NCI-H510A (cell line): ENCODE results near the gene FBLN2.
A peak's percentile ranks its signal among the peaks of the same experiment; 100 is the strongest.
"Not testable (repeated sequence)": the region's sequence is repeated elsewhere in the genome, so short reads cannot be mapped to it uniquely, and the experiment has no call there.

Experiments used
- DNase-seq: peaks from one replicate; lab custom pipeline; 2025; lab: John Stamatoyannopoulos, UW

Gene FBLN2

DNA sequence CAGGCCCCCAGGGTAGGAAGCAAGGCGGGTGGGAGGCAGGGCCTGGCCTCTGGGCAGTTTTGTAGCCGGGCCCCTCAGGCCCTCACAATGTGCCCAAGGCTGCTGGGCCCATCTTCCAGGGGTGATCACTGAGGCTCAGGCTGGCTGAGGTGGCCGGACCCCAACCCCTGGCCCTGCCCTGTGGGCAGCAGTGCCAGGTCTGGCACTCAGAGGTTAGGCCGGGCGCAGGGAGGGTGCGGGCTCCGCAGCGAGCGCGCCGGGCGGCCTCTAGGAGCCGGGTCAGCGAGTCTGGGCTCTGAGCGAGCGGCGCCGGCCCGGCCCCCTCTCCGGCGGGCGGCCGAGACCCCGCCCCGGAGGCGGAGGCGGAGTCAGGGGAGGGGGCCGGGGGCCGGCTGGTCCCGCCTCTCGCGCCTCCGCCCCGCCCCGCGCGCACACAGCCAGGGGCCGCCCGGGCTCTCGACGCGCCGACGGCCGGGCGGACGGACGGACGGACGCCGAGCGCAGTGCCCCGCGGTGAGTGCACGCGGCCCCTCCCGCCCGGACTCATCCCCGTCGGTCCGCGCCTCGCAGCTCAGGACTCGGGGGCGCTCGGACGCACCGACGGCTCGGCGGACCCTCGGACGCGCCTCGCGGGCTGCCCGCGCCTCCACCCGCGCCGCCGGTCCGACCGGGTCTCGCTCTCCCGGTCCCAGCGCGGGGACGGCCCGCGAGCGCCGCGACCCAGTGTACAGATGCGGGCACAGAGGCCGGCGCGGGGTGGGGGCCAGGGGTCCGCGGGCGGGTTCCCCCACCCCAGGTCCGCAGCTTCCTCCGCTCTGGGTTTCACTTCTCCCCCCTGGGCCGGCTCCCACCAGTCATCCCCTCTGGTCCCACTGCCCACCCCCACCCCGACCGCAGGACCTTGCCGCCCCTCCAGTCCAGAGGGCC is at the start of gene FBLN2:
TSS of gene FBLN2 (plus strand) at position 430 of the 927 bp plus-strand sequence. CDS start 21,231 bp downstream, outside the sequence.
- peak; percentile 30 for DNase-seq

DNA sequence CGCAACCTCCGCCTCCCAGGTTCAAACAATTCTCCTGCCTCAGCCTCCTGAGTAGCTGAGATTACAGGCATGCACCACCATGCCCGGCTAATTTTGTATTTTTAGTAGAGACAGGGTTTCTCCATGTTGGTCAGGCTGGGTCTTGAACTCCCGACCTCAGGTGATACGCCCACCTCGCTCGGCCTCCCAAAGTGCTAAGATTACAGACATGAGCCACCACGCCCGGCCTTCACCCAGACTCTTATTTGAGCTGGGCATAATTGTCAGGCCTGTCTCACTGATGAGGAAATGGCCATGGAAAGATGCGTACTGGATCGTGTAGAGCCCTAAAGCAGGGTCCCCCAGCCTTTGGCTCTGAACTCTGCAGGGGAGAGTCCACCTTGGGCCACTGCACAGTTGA is 49.7 kb upstream of the FBLN2 start:
- DNase-seq = not testable (repeated sequence)

DNA sequence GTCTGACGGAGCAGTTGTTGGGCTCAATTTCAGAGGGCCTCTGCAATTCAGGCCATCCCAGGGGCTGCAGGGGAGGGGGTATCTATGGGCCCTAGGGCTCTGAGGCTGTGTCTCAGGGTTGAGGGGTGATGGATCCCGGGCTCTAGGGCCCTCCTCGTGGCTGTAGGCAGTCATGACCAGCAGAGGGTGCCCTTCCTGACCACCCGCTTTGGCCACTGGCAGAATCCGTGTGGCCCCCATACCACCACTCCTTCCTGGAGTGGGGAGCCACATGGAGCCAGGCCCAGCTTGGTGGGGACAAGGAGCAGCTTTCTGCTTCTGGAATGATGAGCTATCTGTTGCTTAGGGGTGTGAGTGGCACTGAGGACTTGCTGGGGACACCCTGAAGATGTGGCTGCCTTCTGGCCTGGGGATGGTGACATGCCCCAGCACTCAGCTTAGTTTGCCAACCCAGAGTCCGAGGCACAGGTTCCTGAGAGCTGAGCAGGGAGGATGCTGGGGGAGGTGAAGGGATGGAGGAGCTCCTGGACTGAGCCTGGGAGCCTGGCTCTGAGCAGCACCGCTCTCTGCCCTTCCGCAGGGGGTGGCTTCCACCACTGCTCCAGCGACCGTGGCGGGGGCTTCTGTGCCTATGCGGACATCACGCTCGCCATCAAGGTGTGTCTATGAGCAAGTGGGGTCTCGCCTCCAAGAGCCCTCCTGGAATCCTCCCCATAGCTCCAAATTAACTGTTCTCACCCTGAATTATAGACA is 48.6 kb upstream of the FBLN2 start:
- no peak for DNase-seq

DNA sequence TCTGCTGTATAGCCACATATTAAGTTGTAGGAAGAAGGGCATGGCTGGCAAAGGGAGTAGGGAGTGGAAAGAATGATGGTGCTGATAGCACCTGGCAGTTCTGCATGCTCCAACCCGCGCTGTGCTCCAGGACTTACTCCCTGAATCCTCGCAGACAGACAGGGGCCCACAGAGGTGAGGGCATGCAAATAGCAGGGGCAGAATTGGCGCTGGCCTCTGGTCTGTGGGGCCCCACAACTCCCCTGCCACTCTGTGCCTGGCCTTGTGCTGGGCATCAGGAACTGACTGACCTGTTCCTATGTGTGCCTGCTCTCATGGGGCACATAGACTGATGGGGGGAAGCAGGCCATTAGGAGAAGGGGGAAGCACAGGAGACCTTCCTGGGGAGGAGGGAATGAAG is 47.9 kb upstream of the FBLN2 start:
- no peak for DNase-seq

DNA sequence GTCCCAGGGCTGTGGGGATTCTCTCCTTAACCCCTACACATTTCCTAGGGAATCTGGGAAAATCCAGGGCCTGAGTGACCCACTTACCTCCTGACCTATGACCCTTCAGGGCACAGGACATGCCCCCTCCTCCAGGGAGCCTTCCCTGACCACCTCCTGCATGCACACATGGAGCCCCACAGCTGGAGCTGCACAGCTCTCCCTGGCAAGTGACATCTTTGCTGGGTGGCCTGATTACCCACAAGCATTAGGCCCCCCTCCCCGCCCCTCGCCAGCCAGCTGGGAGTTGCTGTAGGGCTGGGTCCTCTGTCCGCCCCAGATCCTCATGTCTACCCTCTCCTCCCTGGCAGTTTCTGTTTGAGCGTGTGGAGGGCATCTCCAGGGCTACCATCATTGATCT is 47.4 kb upstream of the FBLN2 start:
- no peak for DNase-seq

DNA sequence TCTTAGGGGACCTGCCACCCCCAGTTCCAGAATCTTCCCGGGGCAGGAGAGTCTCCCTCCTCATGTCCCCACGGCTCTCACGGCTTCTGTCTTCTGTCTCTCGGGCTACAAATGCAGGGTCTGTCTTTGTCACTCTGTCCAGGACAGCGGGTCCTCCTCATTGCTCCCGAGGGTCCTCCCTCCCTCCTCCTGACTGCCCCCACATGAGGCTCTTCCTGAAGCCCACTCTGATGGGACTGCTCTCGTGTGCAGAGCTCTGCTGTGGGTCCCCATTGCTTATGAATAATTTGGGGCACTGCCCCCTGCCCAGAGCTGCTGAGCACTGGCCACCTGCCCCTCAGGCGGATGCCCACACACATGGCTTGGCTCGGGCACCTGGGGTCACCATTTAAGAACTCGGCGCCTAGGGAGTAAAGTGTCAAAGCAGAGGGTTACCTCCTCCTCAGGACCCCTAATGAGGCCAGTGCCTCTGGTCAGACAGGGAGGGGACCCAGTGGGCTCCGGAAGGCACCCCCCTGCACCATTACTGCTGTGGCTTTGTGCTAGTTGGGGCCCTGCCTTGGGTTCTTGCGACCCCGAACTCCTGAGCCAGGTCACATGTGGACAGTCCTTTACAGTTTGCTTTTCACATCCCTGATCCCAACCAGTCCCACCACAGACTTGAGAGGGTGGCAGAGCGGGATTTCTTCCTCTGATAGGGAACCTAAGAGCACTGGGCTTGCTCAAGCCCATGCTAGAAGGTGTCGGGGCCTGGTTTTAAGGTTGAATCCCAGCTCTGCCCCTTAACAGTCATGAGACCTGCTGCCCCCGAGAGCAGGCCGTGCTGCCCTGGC is 46.8 kb upstream of the FBLN2 start:
- no peak for DNase-seq

DNA sequence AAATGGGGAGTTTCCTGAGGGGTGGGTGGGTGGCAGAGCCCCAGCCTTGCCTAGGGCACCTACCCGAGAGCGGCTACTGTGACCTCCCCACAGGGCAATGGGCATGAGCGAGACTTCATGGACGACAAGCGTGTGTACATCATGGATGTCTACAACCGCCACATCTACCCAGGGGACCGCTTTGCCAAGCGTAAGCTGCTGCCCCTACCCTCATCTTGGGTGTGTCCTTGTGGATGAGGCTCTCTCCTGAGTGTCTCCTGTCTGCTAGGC is 46.2 kb upstream of the FBLN2 start:
- DNase-seq = no peak

DNA sequence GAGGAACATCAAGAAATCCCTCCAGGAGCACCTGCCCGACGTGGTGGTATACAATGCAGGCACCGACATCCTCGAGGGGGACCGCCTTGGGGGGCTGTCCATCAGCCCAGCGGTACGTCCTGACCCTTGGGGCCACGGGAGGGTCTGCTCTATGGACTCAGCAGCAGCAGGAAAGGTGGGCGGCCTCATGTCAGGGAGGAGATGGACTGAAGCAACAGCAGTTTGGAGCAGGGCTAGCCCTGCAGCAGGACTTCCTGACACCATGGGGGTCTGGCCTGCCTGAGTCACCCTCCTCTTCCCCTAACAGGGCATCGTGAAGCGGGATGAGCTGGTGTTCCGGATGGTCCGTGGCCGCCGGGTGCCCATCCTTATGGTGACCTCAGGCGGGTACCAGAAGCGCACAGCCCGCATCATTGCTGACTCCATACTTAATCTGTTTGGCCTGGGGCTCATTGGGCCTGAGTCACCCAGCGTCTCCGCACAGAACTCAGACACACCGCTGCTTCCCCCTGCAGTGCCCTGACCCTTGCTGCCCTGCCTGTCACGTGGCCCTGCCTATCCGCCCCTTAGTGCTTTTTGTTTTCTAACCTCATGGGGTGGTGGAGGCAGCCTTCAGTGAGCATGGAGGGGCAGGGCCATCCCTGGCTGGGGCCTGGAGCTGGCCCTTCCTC is 44.6 kb upstream of the FBLN2 start:
- DNase-seq = no peak

DNA sequence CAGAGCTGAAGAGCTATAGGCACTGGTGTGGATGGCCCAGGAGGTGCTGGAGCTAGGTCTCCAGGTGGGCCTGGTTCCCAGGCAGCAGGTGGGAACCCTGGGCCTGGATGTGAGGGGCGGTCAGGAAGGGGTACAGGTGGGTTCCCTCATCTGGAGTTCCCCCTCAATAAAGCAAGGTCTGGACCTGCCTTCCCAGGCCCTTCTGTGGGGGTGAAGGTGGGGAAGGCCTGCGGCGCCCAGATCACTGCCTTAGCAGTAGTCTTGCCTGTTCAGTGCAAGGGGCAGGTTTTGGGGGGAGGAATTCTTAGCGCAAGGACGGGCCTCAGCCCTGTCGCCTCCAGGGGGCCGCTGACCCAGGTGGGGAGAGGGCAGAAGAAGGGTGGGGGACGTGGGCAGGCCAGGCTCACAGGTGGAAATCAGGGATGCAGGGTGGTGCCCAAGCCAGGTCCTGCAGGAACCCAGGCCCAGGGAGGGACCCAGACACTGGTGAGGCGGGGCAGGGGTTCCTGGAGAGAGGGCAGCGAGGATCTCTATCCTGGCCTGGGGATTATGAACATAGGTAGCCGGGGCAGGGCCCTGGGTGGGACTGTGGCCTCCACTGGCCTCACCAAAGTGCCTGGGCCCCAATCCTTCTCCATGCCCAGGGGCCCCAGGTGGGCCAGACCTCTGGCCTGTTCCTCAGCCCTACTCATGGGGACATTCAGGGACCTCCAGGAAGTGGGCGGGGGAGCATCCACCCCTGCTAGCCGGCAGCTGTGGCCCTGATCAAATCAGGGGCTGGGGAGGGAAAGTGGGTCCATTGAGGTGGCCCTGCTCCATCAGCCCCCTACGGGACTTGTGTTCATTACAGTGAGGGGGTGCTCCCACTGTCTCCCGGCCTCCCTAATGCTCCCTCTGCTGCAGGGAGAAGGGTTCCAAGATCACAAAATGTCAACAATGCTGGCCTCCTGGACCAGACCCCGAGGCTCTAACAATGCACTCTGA is 43.5 kb upstream of the FBLN2 start:
- DNase-seq = no peak

DNA sequence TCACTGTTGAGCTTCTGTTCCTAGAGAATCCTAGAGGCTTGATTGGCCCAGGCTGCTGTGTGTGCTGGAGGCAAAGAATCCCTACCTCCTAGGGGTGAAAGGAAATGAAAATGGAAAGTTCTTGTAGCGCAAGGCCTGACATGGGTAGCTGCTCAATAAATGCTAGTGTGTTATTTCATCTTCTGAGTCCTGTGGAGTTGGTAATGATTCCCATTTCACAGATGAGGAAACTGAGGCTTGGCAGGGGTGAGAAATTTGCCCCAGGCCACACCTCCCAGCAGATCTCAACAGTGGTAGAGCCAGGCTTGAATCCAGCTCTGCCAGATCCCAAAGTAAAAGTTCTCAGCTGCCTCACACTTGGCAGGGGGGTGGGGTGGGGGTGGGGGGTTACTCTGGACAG is 42.7 kb upstream of the FBLN2 start:
- DNase-seq = no peak

DNA sequence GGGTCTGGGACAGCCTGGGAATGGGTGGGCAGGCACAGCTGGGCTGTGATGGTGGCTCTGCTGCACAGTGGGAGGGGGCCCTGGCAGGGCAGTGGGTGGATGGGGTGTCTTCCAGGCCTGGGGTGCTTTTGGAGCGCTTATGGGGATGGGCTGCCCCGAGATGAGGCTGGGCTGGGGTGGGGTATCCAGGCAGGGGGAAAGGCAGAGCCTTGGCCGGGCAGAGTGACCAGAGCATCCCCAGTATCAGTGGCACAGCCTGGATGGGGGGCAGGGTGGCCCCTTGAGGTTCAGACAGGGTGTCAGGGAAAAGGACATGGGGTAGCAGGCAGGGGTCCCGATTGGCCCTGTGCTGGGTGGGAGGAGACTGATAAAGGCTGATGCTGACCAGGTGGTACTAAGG is 42.2 kb upstream of the FBLN2 start:
- DNase-seq = no peak

DNA sequence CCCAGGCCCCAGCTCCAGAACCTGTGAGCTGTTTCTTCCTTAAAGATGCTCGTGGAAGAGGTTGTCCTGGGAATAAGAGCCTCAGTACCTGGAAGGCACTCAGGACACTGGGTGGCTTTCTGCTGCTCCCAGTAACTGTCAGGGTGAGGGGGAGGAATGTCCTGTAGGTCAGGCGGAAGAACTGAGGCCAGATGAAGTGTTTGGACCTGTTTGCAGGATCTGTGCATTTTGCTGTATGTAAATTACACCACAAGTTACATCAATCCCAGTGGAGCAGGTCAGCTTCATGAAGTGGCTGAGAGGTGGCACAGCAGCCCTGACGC is 41.7 kb upstream of the FBLN2 start:
- DNase-seq = no peak

DNA sequence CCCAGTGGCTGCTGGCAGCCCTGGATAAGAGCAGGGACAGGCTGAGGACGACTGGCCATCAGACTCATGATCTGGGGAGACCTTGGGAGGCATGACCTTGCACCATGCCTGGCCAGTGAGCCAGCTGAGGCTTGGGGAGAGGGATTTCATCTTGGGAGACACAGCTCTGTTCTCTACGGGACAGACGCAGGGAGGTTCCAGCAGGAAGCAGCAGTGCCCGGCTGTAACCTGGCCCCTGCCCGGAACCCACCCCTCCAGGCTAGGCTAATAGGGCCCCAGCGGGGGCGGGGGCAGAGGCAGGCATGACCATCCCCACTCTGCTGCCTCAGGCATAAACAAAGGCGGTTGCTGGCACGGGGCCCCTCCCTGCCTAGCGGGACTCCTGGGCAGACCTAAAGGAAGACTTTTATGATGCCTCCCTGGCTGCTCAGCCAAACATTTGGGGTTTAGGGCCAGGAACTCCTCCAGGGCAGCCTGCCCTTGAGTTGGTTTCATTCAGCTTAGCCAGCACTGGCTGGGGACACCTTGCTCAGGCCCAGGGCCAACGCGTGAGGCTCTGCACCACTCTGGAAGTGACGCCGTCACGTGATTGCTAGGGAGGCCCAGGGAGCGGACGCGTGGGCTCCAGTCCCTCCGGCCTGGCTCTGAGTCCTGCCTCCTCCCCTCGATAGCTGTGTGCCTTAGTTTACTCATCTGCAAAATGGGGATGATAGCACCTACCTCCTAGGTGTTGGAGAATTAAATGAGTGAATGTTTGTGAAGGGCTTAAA is 41.2 kb upstream of the FBLN2 start:
- DNase-seq = no peak

DNA sequence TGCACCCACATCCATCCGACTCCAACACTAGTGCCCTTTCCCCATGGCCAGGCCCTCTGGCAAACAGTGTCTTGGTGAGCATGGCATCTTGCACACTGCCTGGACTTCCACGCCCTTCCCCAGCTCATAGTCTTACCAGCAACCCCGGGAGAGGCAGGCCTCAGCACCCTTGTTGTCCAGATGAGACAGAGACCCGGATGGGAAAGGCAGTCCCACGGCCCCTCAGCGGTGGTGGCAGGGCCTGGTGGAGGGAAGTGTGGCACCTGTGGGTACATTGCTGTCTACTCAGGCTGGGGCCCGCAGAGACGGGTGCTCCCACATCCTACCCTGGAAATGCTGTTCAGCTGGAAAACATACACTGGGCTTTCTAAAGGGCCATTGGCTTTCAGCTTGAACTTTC is 40.4 kb upstream of the FBLN2 start:
- no peak for DNase-seq

DNA sequence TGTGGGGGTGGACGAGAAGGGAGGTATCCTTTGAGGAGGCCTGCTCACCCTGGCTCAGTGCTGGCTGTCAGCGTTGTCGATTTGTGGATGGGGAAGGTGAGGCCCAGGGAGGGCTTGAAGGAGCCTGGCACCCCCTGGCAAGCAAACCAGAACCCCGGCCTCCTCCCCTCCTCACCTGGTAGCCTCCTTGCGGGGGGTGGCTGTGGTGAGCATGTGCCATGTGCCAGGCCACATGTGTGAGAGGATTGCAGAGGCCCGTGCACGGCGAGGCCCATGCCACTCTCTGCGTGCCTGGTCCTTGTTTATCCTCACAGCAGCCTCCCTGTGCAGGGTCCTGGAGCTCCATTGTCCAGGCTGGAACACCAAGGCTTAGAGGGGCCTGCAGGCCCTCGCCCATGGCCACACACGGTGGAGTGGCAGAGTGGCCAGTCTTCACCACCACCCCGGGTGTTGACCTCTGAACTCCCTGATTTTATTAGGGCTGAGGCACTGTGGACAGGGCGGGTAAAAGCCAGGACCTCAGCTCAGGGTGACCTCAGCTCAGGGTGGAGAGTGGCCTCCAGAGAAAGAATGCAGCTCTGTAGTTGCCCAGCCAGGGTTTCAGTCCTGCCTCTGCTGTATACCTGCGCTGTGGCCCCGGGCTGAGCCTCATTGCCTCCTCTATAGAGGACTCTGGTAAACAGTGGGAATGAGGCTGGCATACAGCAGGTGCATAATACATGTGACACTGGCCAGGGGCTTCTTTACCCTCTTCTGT is 39.7 kb upstream of the FBLN2 start:
- DNase-seq = no peak

DNA sequence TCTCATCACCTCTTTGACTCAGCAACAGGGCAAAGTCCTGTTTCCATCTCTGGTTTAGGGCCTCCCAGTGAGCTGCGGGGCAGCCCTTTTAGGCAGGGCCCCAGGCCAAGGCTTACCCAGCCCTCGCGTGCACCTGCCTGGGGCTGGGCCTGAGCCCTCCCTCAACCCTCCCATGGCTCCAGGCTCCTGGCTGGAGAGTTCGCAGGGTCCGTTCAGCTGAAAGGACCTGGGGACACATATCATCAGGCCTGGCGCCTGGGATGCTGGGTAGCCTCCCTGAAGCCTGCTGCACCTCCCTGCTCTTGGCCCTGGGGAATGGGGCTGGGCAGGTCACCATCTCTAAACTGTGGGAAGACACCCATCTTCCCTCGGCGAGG is 39.1 kb upstream of the FBLN2 start:
- no peak for DNase-seq

DNA sequence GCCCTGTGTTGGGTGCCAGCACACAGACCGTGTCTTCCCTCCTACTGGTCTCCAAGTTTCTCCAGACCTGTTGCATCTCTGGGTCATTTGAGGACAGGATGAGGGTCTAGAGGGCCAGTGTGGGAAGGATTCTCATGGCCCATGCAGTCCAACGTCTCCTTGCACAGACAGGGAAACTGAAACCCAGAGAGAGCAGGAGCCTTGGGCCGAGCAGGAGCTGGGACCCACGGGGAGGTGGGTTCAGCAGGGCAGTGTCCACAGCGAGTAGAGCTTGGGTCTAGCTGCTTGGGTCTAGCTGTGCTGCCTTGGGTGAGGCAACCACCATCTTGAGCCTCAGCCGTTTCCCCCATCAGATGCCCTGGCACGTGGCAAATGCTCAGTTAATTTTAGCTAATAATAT is 36.5 kb upstream of the FBLN2 start:
- no peak for DNase-seq

DNA sequence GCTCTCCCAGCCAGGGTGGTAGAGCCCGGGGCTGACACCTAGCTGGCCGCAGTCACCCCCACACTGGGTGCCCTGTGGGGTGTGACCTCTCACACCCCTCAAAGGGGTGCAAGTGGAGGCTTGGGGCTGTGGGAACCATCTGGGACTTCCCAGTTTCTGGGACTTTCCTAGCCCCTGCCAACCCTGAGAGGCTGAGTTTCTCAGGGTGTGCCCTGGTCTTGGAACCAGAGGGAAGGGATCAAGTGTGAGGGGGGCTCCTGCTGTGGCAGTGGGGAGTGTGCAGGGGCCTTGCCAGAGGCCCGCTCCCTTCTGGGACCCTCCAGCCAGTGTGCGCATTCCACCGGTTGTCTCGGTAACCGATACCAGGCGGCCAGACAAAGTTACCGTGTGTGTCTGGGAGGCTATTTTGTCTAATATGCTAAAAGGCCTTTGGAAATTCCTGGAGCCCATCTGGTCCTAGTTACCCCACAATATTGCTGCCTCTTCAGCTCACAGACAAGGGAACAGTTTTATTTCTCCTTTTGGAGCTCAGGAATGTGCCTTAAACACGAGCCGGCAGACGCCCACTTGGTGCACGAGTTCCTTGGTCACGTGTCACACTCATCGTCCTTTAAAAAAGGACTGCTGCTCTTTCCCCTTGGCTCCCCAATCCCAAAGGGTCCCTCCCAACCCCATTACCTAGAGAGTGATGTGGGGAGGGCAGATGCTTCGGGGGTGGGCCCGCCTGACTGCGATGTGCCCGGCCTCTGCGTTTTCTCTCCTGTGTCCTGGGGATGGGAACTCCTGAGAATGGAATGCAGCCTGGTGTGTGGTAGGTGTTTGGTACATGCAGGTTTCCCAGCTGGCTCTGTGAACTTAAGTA is 35.6 kb upstream of the FBLN2 start:
- no peak for DNase-seq
